Natural killer cell (primary cell): ENCODE data around the gene SPOCK1. TPM values are rescaled to one million over a fixed set of nuclear protein-coding genes. Genes with fewer than 3 reads are reported as not detected.

ENCODE experiments used
- ATAC-seq, 3 donors: fragments of 150-1000 bp in 2 of 3; fragments of 200-7000 bp in 1 of 3; cut with Tn5 transposase; 1 replicate in 1 of 3; 2 replicates in 2 of 3; pipeline ENCODE4 v1.10.0; 2021; ENCODE audit warnings: mild to moderate bottlenecking in 2 of 3, moderate library complexity in 2 of 3
- DNase-seq, 2 donors: peaks; one replicate each; pipeline versions ENCODE4 v3.0.0 to v3.0.0-alpha.2; 2013 to 2021; ENCODE audit warnings: mixed read lengths in 1 of 2
- H3K27ac ChIP-seq: one replicate; pipeline ENCODE4 v1.5.1; 2013; ENCODE audit warnings: mild to moderate bottlenecking, low read length
- H3K27me3 ChIP-seq: one replicate; pipeline ENCODE4 v1.6.1; 2013; ENCODE audit warnings: low read length; ENCODE audit not compliant: control insufficient read depth, insufficient read depth
- H3K36me3 ChIP-seq: one replicate; pipeline ENCODE4 v1.6.1; 2013; ENCODE audit warnings: low read length; ENCODE audit not compliant: control insufficient read depth, insufficient read depth
- H3K4me1 ChIP-seq: one replicate; pipeline ENCODE4 v1.6.1; 2013; ENCODE audit warnings: low read length; ENCODE audit not compliant: control insufficient read depth, insufficient read depth
- H3K4me3 ChIP-seq: one replicate; pipeline ENCODE4 v1.5.1; 2013; ENCODE audit warnings: low read length
- H3K9me3 ChIP-seq: one replicate; pipeline ENCODE4 v1.6.1; 2013; ENCODE audit warnings: low read length; ENCODE audit not compliant: control insufficient read depth, insufficient read depth
- H3K27ac Mint-ChIP-seq, 2 donors: one replicate each; pipeline ENCODE4 v1.8.0; 2022; ENCODE audit warnings: mild to moderate bottlenecking in 2 of 2, mixed read lengths in 2 of 2, moderate library complexity in 1 of 2
- H3K27me3 Mint-ChIP-seq, 2 donors: one replicate each; pipeline ENCODE4 v1.8.0; 2022; ENCODE audit warnings: low read depth in 2 of 2, mixed read lengths in 2 of 2
- H3K36me3 Mint-ChIP-seq: one replicate; pipeline ENCODE4 v1.8.0; 2022; ENCODE audit warnings: mixed read lengths
- H3K4me1 Mint-ChIP-seq, 2 donors: one replicate each; pipeline ENCODE4 v1.8.0; 2022; ENCODE audit warnings: mixed read lengths in 2 of 2
- H3K4me3 Mint-ChIP-seq: one replicate; pipeline ENCODE4 v1.8.0; 2022; ENCODE audit warnings: mild to moderate bottlenecking, moderate library complexity, mixed read lengths
- H3K9me3 Mint-ChIP-seq, 2 donors: one replicate each; pipeline ENCODE4 v1.8.0; 2022; ENCODE audit warnings: mixed read lengths in 2 of 2
- CTCF ChIP-seq: fragments of 200-600 bp; IDR thresholded peaks from one replicate; pipeline ENCODE4 v1.8.0; 2022; ENCODE audit warnings: antibody characterized with exemption
- WGBS: methylation state at CpG from one replicate; pipeline ENCODE4 v1.1.7; 2013; ENCODE audit warnings: missing lambda C conversion rate; ENCODE audit not compliant: insufficient coverage; 5-methylcytosine and 5-hydroxymethylcytosine counted together
- intact Hi-C: fragments of 100-400 bp; cut with micrococcal nuclease; formaldehyde crosslinking; loops from one replicate; pipeline ENCODE4 v1.14.2; 2022
- total RNA-seq, 4 donors: library from RNA; stranded (reverse); fragments of 120-200 nt in 1 of 4; gene quantifications; one replicate each; pipeline versions ENCODE4 v1.2.3 to v1.2.4, GENCODE V29; 2013 to 2022

Gene SPOCK1
- total RNA-seq, 3 donors from 2014 or later (not counting 1 experiment from before 2014, with no cell fraction given) = 0.09 to 1.6 (median 0.61) TPM

DNA sequence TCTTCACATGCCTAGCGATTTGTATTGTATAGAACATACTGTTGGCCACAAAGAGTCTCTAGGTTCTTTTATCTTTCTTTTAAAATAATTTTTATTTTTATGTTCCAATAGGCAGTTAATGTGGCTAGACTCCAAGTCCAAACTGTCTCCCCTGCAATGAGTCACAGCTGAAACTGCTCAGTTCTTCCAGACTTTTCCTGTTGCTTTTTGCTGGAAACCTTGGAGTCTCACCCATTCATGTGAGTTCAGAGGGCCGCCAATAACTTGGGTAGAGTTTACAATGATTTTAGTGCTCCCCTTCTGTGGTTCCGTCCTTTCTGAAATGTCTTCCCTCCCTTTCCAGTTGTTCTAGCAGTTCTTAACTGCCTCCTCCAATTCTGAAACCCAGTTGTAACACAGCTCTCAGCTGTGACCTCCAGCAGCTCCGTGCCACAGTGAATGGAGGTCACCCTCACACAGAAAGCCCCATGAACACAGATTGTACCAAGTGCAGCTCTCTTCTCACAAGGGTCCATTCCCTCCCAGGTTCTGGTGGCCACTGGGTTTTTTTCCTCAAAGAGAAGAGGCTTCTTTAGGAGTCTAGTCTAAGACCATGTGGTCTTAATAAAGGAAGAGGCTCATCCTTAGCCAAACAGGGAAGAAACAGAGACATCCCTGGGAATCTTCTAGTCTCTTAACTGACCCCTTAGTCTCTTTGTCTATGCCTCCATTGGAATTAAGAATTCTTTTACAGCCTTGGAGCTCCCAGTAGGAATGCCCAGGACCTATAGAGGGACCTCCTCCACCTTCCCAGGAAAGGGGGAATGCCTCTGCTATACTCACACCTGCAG, 198.5 kb downstream of the SPOCK1 start:
- Mint-ChIP-seq H3K27ac (no peak overlapping the region), H3K36me3 (no peaks in the 10 kb centered on the region), H3K27me3 (peaks cover 8 to 16% of the 10 kb centered on the region in 2 donors), H3K4me3 (no peak overlapping the region), H3K9me3 (no peaks in the 10 kb centered on the region), H3K4me1 (no peaks in the 10 kb centered on the region)
- 81% methylated on average over 3 of the region's 4 CpGs for WGBS
- no peak for DNase-seq
- no peak for TF ChIP-seq CTCF
- Histone ChIP-seq H3K4me3 (no peak overlapping the region), H3K27ac (no peak overlapping the region), H3K4me1 (no peaks in the 10 kb centered on the region), H3K9me3 (no peaks in the 10 kb centered on the region), H3K27me3 (no peaks in the 10 kb centered on the region), H3K36me3 (no peaks in the 10 kb centered on the region)
- intact Hi-C loops = no loop called here
- no peak for ATAC-seq

DNA sequence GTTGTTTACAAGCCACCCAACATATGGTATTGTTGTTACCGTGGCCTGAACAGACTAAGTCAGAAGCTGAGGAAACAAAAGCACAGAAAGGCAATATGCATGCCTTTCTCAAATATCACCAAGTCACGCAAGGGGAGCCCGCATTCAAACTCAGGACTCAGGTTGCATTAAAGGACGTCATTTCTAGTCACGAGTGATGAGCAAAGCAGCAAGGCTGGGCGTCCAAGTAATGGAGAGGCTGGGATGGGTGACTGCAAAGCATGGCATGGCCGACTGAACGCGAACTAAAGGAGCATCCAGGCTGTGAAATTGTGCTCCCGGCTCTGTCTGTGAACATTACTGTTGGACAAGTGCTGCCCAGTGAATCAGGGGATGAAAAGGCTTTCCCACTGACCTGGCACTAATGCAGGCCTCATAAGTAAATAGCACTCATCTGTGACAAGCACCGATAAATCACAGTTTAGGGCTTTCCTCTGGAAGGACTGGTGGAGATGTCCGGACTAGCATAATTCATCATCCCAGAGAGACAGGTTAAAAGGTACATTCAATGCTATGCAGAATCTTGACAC, 202.8 kb downstream of the SPOCK1 start:
- Mint-ChIP-seq H3K9me3 (no peaks in the 10 kb centered on the region), H3K27ac (no peak overlapping the region), H3K36me3 (no peaks in the 10 kb centered on the region), H3K4me1 (no peaks in the 10 kb centered on the region), H3K27me3 (peaks cover 6 to 22% of the 10 kb centered on the region in 2 donors), H3K4me3 (no peak overlapping the region)
- Histone ChIP-seq H3K27ac (no peak overlapping the region), H3K36me3 (no peaks in the 10 kb centered on the region), H3K4me1 (no peaks in the 10 kb centered on the region), H3K27me3 (no peaks in the 10 kb centered on the region), H3K4me3 (no peak overlapping the region), H3K9me3 (no peaks in the 10 kb centered on the region)
- ATAC-seq = no peak
- TF ChIP-seq CTCF = no peak
- DNase-seq = no peak
- intact Hi-C loops = no loop called here
- 88% methylated on average over 12 of the region's 12 CpGs for WGBS

DNA sequence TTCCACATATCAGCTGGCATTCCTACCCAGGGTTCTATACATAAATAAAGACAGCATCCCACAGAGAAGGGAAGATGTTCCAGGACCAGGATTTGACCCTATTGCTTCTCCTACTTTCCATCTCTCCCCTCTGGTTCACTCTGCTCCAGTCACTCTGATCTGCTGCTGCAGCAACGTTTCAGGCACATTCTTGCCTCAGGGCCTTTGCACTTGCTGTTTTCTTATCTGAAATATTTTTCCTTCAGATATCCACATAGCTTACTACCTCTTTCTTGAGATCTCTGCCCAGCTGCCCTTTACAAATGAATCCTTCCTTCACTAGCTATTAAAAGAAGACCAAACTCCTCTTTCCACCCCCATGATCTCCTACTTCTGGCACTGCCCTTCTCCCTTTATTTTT, 204.5 kb downstream of the SPOCK1 start:
- Mint-ChIP-seq H3K4me1 (no peaks in the 10 kb centered on the region), H3K27ac (no peak overlapping the region), H3K4me3 (no peak overlapping the region), H3K27me3 (peaks cover 3 to 17% of the 10 kb centered on the region in 2 donors), H3K36me3 (no peaks in the 10 kb centered on the region), H3K9me3 (no peaks in the 10 kb centered on the region)
- no peaks in the 10 kb centered on the region for H3K36me3 ChIP-seq
- H3K9me3 ChIP-seq = no peaks in the 10 kb centered on the region
- intact Hi-C loops = no loop called here
- TF ChIP-seq CTCF = no peak
- no peak overlapping the region for H3K27ac ChIP-seq
- WGBS = 63% methylated on average over 1 of the region's 1 CpG
- no peaks in the 10 kb centered on the region for H3K27me3 ChIP-seq
- ATAC-seq (no peak), DNase-seq (no peak)
- no peak overlapping the region for H3K4me3 ChIP-seq
- H3K4me1 ChIP-seq = no peaks in the 10 kb centered on the region
